HG03103 (cell line): ENCODE measurements around the gene CMBL.

ENCODE experiments used
- ATAC-seq: cut with Tn5 transposase; IDR thresholded peaks from one replicate; pipeline ENCODE4 v1.9.1; 2021; ENCODE audit warnings: low read depth; ENCODE audit not compliant: unreplicated experiment

Gene CMBL

DNA sequence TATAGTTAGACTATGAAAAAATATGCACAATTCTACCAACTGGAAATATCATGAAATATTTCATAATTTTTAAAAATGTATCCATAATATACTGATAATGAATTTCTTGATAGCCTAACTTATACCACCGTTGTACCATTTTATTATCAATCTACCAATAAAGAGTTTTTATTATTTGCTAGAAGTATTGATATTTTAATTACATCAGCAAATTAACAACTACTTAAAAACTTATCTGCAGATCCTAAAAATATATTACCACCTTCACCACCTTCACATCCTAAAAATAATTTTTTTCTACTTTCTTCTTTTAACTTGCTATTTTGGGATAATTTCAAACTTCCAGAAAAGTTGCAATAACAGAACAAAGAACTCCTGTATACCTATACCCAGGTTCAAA, 79.4 kb downstream of the CMBL start:
- ATAC-seq: no peak
